HG03135 (cell line): Measurements from ENCODE around the gene SACS.
"Not testable (repeated sequence)": the region's sequence is repeated elsewhere in the genome, so short reads cannot be mapped to it uniquely, and the experiment has no call there.

Experiments
- ATAC-seq: cut with Tn5 transposase; IDR thresholded peaks from one replicate; pipeline ENCODE4 v1.9.1; 2021; ENCODE audit warnings: mild to moderate bottlenecking, moderate library complexity; ENCODE audit not compliant: unreplicated experiment

SACS gene

GRCh38 chr13:23418776-23419683 is 14.5 kb downstream of the SACS start:
- no peak for ATAC-seq

GRCh38 chr13:23414682-23415081 is 18.8 kb downstream of the SACS start:
- ATAC-seq = no peak

GRCh38 chr13:23411706-23412105 is 21.8 kb downstream of the SACS start:
- ATAC-seq = no peak

GRCh38 chr13:23411220-23411619 is 22.3 kb downstream of the SACS start:
- no peak for ATAC-seq

GRCh38 chr13:23408026-23408425 is 25.5 kb downstream of the SACS start:
- no peak for ATAC-seq

- ATAC-seq = not testable (repeated sequence)
These were observed 32.3 kb downstream of the SACS start for GRCh38 chr13:23401156-23401555.

GRCh38 chr13:23399347-23399746 is 34.2 kb downstream of the SACS start:
- ATAC-seq = no peak

- no peak for ATAC-seq
These were observed 38.7 kb downstream of the SACS start for GRCh38 chr13:23394821-23395220.

- no peak for ATAC-seq
These were observed 40.4 kb downstream of the SACS start for GRCh38 chr13:23392925-23393645.

GRCh38 chr13:23392313-23392712 is 41.2 kb downstream of the SACS start:
- ATAC-seq = no peak

GRCh38 chr13:23391752-23392151 is 41.8 kb downstream of the SACS start:
- no peak for ATAC-seq

GRCh38 chr13:23386533-23386932 is 47.0 kb downstream of the SACS start:
- ATAC-seq = peak; percentile 44

- ATAC-seq = no peak
These were observed 47.6 kb downstream of the SACS start for GRCh38 chr13:23385931-23386330.

- ATAC-seq = peak; percentile 90
These were observed 49.4 kb downstream of the SACS start for GRCh38 chr13:23384111-23384510.

- no peak for ATAC-seq
These were observed 50.4 kb downstream of the SACS start for GRCh38 chr13:23383151-23383550.

GRCh38 chr13:23381866-23382265 is 51.6 kb downstream of the SACS start:
- no peak for ATAC-seq

- no peak for ATAC-seq
These were observed 53.0 kb downstream of the SACS start for GRCh38 chr13:23380534-23380933.

- ATAC-seq = peak; percentile 24
These were observed 55.4 kb downstream of the SACS start for GRCh38 chr13:23377983-23378632.

GRCh38 chr13:23377579-23377978 is 55.9 kb downstream of the SACS start:
- ATAC-seq = no peak

- ATAC-seq = peak; percentile 87
These were observed 58.2 kb downstream of the SACS start for GRCh38 chr13:23375001-23375971.
